Right cardiac atrium (tissue), 5 donors: ENCODE data around the gene HDAC11. TPM values are rescaled to one million over a fixed set of nuclear protein-coding genes. Genes with fewer than 3 reads are reported as not detected.
A peak's percentile ranks its signal among the peaks of the same experiment; 100 is the strongest.

ENCODE experiments used
- ATAC-seq, 2 donors: fragments of 200-7000 bp; cut with Tn5 transposase; one replicate each; pipeline versions ENCODE4 v1.8.0 to v1.9.1; 2020; ENCODE audit warnings: moderate library complexity in 2 of 2, mild to moderate bottlenecking in 1 of 2
- DNase-seq, 3 donors: peaks; one replicate each; pipeline ENCODE4 v3.0.0-alpha.2; 2020
- H3K27ac ChIP-seq: one replicate; pipeline ENCODE4 v1.5.1; 2013; ENCODE audit warnings: mild to moderate bottlenecking, low read length, control low read depth, moderate library complexity
- H3K27me3 ChIP-seq: one replicate; pipeline ENCODE4 v1.6.1; 2013; ENCODE audit not compliant: control insufficient read depth, insufficient read depth
- H3K4me1 ChIP-seq: one replicate; pipeline ENCODE4 v1.6.1; 2013; ENCODE audit warnings: low read length; ENCODE audit not compliant: control insufficient read depth, insufficient read depth
- H3K4me3 ChIP-seq: one replicate; pipeline ENCODE4 v1.5.1; 2013; ENCODE audit warnings: low read length, control low read depth
- H3K9me3 ChIP-seq: one replicate; pipeline ENCODE4 v1.6.1; 2013; ENCODE audit warnings: low read length; ENCODE audit not compliant: control insufficient read depth
- WGBS: extraction: QIAGEN DNeasy Blood & Tissue Kit; methylation state at CpG from one replicate; pipeline ENCODE4 v1.1.7; 2013; 5-methylcytosine and 5-hydroxymethylcytosine counted together
- intact Hi-C, 4 donors: fragments of 100-400 bp; cut with DNase I; formaldehyde crosslinking; loops; one replicate each; pipeline versions ENCODE4 v1.11.0 to v1.14.0; 2022 to 2023
- polyA plus RNA-seq: library from polyadenylated mRNA; stranded (reverse); fragments of 200-250 nt; gene quantifications from one replicate; pipeline ENCODE4 v1.2.3, GENCODE V29; 2013
- total RNA-seq, 4 donors: library from RNA; stranded (reverse); fragmentation: NEBNext Ultra II Directional; extraction: Animal tissue kit (Norgen Biotek cat#: 25700); gene quantifications; one replicate each; pipeline ENCODE4 v1.2.1, GENCODE V29; 2021
- donor health status: healthy with polysubstance abuse.
- donor health status: DM: no; HTN: yes; CAD: no.
- donor health status: DM: no; HTN: no; CAD: no.
- donor health status: DM: no; HTN: yes; CAD: no; lungs with severe emphysema.
- donor health status: DM: yes; HTN: yes; CAD: no.

Gene HDAC11
- total and polyA plus RNA-seq, 5 donors = 35.2 to 51.3 (median 42.8) TPM

DNA sequence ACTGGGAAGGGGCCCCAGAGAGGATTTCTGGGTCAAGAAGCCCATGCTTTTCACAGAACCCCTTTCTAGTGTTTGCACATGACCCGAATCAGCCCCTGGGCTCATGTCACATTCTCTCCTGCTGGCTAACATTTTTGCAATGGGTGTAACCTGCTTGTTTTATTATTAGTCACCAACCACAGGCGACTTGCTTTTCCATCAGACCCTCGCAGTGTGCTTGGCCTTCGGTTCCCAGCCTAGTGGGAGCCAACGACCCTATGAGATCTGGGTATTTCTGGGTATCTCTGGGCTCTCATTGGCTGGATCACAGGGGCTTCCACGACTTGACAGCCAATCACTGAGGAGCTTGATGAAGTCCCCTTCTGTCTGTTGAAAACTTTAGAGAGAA, 57.8 kb downstream of the HDAC11 start:
- DNase-seq (peak in 2 of 3 donors; percentile 65 to 72), ATAC-seq (peak in 1 of 2 donors; percentile 46)
- WGBS = 70% methylated on average over 6 of the region's 6 CpGs
- no peak overlapping the region for H3K27ac ChIP-seq
- no peak overlapping the region for H3K4me3 ChIP-seq
- no peaks in the 10 kb centered on the region for H3K9me3 ChIP-seq
- no peaks in the 10 kb centered on the region for H3K27me3 ChIP-seq
- intact Hi-C loops = no loop called here
- peaks cover 17% of the 10 kb centered on the region for H3K4me1 ChIP-seq

DNA sequence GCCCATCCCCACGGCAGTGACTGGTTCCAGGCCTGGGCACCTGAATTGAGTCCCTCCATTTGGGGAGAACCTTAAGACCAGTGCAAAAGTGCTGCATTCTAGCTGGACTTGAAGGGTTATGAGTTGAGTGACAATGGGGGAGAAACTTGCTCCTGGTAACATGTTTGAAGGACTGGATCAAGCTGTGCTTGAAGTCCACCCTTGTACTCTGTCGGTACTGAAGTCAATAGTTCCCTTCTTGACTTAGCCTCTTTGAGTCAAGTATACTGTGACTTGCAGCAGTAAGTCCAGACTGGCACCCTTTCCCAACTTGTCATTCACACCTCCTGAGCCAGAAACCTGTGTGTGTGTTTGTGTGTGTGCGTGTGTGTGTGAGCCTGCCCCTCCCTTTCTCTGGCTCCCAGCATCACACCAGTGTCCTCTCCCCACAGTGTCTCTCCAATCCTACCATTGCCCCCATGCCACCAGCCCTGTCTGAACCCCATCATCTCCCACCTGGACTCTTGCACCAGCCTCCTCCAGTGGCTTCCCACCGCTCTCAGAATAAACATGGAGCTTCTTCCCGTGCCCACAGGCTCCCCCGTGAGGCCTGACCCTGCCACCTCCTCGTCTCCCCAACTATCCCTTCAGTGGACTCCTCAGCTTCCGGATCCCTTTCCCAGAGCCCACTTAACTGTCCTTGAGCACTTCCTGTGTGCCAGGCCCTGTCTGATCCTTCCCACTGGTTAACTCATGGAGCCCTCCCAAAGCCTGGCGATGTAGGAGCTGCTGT, 58.6 kb downstream of the HDAC11 start:
- WGBS = 83% methylated on average over 9 of the region's 9 CpGs
- Histone ChIP-seq H3K4me3 (no peak overlapping the region), H3K4me1 (peaks cover 14% of the 10 kb centered on the region), H3K27me3 (no peaks in the 10 kb centered on the region), H3K27ac (peak overlapping the region; percentile 30), H3K9me3 (no peaks in the 10 kb centered on the region)
- DNase-seq (peak in 1 of 3 donors; percentile 38), ATAC-seq (no peak)
- intact Hi-C loops = no loop called here

DNA sequence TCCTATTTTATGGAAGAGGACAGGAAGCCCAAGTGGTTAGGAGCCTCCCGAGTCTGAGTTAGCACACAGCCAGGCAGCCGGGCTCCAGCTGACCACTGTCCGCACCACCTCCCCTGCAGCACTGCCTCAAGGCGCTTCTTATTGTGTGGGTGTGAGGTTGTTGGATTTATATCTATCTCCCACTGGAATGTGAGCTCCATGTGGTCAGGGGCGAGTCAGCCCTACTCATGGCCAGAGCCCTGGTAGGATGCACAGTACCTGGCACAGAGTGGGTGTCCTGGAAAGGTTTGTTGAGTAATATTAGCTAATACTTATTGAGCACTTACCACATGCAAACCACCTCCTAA, 59.2 kb downstream of the HDAC11 start:
- intact Hi-C loops = no loop called here
- ATAC-seq (no peak), DNase-seq (peak in 1 of 3 donors; percentile 46)
- 86% methylated on average over 5 of the region's 5 CpGs for WGBS
- Histone ChIP-seq H3K27ac (peak overlapping the region; percentile 25), H3K9me3 (no peaks in the 10 kb centered on the region), H3K27me3 (no peaks in the 10 kb centered on the region), H3K4me1 (peaks cover 10% of the 10 kb centered on the region), H3K4me3 (no peak overlapping the region)

DNA sequence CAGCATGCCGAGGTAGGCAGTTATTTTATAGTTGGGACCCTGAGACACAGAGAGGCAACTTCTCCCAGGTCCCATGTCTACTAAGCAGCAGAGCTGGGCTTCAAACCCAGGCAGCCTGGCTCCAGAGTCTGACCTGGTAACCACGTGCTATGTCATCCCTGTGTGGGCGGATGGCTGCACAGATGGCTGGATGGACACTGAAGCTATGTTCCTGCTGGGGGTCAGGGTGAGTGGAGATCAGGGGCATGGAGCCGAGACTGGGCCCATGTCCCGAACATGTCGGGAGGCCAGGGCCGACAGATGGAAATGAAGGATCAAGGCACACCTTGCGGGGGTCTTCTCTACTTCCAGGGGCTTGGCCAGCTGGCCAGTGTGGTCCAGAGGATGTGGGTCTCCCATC, 59.6 kb downstream of the HDAC11 start:
- intact Hi-C loops = no loop called here
- DNase-seq = peak in 1 of 3 donors; percentile 56

DNA sequence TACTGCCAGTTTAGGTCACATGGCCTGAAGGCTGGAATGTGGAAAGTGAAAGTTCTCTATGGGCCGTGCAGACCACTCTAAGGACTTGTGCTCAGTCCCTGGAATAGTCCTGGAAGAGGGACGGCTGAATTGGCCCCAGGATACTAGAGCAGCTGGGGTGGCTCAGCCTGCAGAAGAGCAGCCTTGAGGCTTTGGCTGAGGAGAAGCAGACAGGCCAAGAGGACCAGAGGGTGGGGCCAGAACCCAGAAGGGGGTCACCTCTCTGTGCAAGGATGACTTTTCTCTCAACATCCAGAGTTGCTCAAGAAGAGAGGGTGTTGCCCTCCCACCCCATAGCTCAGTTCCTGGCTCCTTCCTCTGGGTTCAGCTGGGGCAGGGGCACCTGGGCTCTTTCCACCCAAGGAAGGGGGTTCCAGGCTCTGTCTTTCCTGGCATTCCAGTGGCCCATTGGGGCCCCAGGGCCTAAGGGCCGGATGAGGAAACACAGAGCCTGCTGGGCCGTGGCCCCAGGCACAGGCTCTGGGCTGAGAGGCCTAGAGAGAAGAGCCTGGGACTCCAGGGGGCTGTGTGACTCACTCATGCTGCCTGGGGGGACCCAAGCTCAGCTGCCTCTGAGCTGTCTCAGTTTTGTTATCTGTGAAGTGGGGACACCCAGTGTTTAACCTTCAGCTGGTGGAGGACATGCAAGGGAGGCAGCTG, 60.3 kb downstream of the HDAC11 start:
- DNase-seq (peak in 2 of 3 donors; percentile 66 to 80), ATAC-seq (peak; percentile 32 to 69)

More for the DNA sequence above, 59.6 kb downstream of the HDAC11 start:
- H3K9me3 ChIP-seq = no peaks in the 10 kb centered on the region
- no peak for ATAC-seq
- H3K27ac ChIP-seq = peak overlapping the region; percentile 61
- no peaks in the 10 kb centered on the region for H3K27me3 ChIP-seq
- peaks cover 10% of the 10 kb centered on the region for H3K4me1 ChIP-seq
- 77% methylated on average over 8 of the region's 8 CpGs for WGBS
- no peak overlapping the region for H3K4me3 ChIP-seq

DNA sequence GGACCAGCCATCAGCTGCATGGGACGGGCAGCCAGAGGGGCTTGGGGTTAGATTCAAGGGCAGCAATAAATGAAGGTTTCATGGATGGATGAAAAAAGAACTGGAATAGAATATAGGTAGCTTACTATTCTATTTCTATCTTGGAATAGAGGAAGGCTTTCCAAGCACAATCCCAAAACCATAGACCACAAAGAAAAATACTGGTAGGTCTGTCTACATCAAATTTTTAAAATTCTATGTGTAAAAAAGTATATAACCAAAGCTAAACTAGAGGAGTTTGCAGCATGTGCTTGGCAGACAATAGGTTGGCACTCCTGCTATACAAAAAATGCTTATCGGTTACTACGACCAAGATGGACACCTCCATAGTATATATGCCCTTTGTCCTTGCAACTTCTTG, 61.6 kb downstream of the HDAC11 start:
- no peak for DNase-seq
- H3K27ac ChIP-seq = no peak overlapping the region
- no peaks in the 10 kb centered on the region for H3K27me3 ChIP-seq
- 59% methylated on average over 3 of the region's 3 CpGs for WGBS
- no peaks in the 10 kb centered on the region for H3K9me3 ChIP-seq
- no peak for ATAC-seq
- no peak overlapping the region for H3K4me3 ChIP-seq
- peaks cover 11% of the 10 kb centered on the region for H3K4me1 ChIP-seq
- intact Hi-C loops = no loop called here

More for the DNA sequence above, 60.3 kb downstream of the HDAC11 start:
- Histone ChIP-seq H3K9me3 (no peaks in the 10 kb centered on the region), H3K4me1 (peaks cover 10% of the 10 kb centered on the region), H3K4me3 (no peak overlapping the region), H3K27me3 (no peaks in the 10 kb centered on the region), H3K27ac (peak overlapping the region; percentile 1)
- intact Hi-C loops = no loop called here
- WGBS = 59% methylated on average over 4 of the region's 4 CpGs

DNA sequence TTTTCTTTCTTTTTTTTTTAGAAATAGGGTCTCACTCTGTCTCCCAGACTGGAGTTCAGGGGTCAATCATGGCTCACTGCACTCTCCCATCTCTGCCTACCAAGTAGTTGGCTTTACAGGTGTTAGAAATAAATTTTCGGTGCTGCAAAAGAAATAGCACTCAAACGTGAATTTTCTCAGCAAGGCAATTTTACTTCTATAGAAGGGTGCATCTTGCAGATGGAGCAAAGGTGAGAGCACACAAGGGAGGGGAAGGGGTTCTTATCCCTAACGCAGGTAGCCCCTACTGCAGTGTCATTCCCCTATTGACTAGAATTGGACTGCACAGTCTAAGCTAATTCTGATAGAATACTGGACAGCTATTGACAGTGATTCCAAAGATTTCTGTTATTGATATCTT, 62.0 kb downstream of the HDAC11 start:
- H3K9me3 ChIP-seq = no peaks in the 10 kb centered on the region
- no peaks in the 10 kb centered on the region for H3K27me3 ChIP-seq
- H3K27ac ChIP-seq = no peak overlapping the region
- ATAC-seq (no peak), DNase-seq (no peak)
- peaks cover 12% of the 10 kb centered on the region for H3K4me1 ChIP-seq
- intact Hi-C loops = no loop called here
- WGBS = 86% methylated on average over 3 of the region's 3 CpGs
- H3K4me3 ChIP-seq = no peak overlapping the region

DNA sequence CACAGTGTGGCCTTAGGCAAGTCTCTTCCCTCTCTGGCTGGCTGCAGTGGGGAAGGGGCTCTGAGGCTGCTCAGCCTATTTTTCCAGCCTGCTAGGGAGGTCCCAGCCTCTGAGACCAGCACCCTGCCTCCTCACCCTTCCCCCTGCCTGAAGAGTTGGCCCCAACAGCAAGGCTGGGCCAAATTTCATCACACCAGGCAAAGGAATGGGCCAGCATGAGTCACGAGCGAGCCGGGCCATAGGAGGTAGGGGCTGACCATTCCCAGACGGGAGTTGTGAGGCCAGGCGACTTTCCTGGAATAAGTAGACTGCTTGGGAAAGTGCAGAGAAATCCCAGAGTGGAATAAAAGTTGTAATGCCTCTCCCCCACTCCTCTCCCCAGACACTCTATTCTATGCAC, 63.1 kb downstream of the HDAC11 start:
- H3K27ac ChIP-seq = peak overlapping the region; percentile 69
- no peaks in the 10 kb centered on the region for H3K27me3 ChIP-seq
- no peak overlapping the region for H3K4me3 ChIP-seq
- no peaks in the 10 kb centered on the region for H3K9me3 ChIP-seq
- ATAC-seq (peak; percentile 68 to 74), DNase-seq (peak; percentile 90 to 94 (median 92))
- intact Hi-C loops = no loop called here
- WGBS = 49% methylated on average over 5 of the region's 5 CpGs
- peaks cover 12% of the 10 kb centered on the region for H3K4me1 ChIP-seq

DNA sequence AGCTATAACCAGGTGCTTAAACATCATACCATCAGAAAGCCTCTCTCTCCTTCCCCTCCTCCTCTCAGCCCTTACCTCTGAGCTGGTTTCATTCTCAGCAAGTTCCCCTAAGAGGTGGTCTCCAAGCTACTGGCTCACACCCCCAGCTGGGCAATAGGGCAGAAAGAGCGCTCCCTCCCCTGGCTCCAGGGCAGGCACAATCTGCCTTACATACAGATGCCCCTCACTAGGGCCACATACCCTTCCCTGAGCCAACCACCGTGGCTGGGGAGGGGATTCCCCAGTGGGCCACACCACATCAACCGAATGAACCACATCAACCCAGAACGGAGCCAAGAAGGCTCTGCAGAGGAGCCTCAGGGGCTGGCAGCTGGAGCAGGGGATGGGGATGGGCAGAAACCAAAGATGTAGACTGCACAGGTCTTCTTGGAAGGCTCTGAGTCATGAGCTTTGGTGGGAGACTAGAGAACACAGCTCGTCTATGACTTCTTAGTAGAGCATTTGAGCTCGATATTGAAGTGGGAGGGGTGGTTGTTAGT, 64.3 kb downstream of the HDAC11 start:
- peak in 1 of 2 donors; percentile 23 for ATAC-seq
- intact Hi-C loops = no loop called here
- 51% methylated on average over 6 of the region's 6 CpGs for WGBS

DNA sequence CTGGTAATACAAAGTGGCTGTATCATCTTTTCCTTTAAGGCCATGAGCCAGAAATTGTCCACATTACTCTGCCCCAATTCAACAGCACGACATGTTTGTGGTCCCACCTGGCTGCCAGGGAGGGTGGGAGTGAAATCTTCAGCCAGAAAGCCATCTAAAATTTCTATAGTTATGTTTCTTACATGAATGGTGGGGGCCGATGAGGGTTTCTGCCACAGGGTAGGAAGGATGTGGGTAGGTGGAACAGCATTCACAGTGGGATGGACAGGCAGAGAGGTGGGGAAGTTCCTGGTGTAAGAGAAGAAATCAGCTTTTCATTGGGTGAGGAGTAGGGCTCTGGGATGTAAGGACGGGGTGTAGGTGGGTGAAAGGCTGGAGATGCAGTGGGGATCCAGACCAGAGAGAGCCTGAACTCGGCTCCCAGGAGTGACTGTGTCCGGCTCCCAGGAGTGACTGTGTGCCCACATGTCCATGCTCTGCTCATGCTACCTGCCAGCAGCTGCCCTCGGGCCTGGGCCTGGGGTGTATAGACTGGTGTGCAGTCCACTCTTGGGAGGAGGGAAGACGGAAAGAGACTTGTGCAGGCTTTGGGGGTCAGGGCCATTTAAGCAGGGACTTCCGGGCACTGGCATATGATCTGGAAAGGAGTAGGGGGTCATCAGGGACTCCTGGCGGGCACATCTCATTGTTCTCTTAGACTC, 65.0 kb downstream of the HDAC11 start:
- Histone ChIP-seq H3K27me3 (no peaks in the 10 kb centered on the region), H3K27ac (peak overlapping the region; percentile 26), H3K9me3 (no peaks in the 10 kb centered on the region), H3K4me3 (no peak overlapping the region), H3K4me1 (peaks cover 7% of the 10 kb centered on the region)
- intact Hi-C loops = no loop called here
- DNase-seq (no peak), ATAC-seq (no peak)
- WGBS = 64% methylated on average over 9 of the region's 9 CpGs

More for the DNA sequence above, 64.3 kb downstream of the HDAC11 start:
- Histone ChIP-seq H3K9me3 (no peaks in the 10 kb centered on the region), H3K27ac (peak overlapping the region; percentile 33), H3K4me3 (no peak overlapping the region), H3K27me3 (no peaks in the 10 kb centered on the region), H3K4me1 (peaks cover 12% of the 10 kb centered on the region)
- DNase-seq = peak in 1 of 3 donors; percentile 64
